ENCODE measurements around the gene CEP192.

GRCh38 chr18:13077473-13077872 lies 86.3 kb downstream of the CEP192 start:
- TF ChIP-seq ZNF274 (IDR thresholded peaks at IDR 0.05; ENCODE audit: low read depth, low read length) (no peak), YY1 (IDR thresholded peaks at IDR 0.05; ENCODE audit: insufficient read depth, insufficient read length) (no peak)

All from NT2/D1 (cell line).